Adrenal gland (tissue), 12 donors: ENCODE measurements around the gene LYRM1. TPM values are rescaled to one million over a fixed set of nuclear protein-coding genes. Genes with fewer than 3 reads are reported as not detected.

Source experiments
- DNase-seq, 7 donors: peaks; one replicate each; pipeline ENCODE4 v3.0.0-alpha.2; 2019 to 2020
- H3K27ac ChIP-seq, 5 donors: fragments of 200-600 bp; sonication (generic) in 4 of 5; 1 replicate in 3 of 5; 2 replicates in 2 of 5; pipeline versions ENCODE4 v1.5.1 to v1.8.0; 2016 to 2020; ENCODE audit warnings: mild to moderate bottlenecking in 1 of 5
- H3K27me3 ChIP-seq: fragments of 200-600 bp; 2 replicates; pipeline ENCODE4 v1.8.0; 2021
- H3K36me3 ChIP-seq, 2 donors: fragments of 200-600 bp; replicated peaks in 1 of 2; 1 replicate in 1 of 2; 2 replicates in 1 of 2; pipeline versions ENCODE4 v1.5.1 to v1.8.0; 2018 to 2022
- H3K4me1 ChIP-seq, 2 donors: fragments of 200-600 bp; replicated peaks in 1 of 2; 1 replicate in 1 of 2; 2 replicates in 1 of 2; pipeline versions ENCODE4 v1.5.1 to v1.8.0; 2018 to 2021
- H3K4me3 ChIP-seq, 4 donors: fragments of 200-600 bp; sonication (generic) in 3 of 4; one replicate each; pipeline ENCODE4 v1.5.1; 2016 to 2018
- H3K9me3 ChIP-seq, 3 donors: fragments of 200-600 bp; sonication (generic) in 1 of 3; replicated peaks in 1 of 3; 1 replicate in 2 of 3; 2 replicates in 1 of 3; pipeline versions ENCODE4 v1.5.1 to v1.8.0; 2016 to 2021
- CTCF ChIP-seq, 6 experiments: fragments of 450-650 bp in 4 of 6; fragments of 200-600 bp in 2 of 6; sonication (generic) in 1 of 6; IDR thresholded peaks; 1 replicate in 5 of 6; 2 replicates in 1 of 6; pipeline versions ENCODE4 v1.5.1 to v1.8.0; 2016 to 2021; ENCODE audit warnings: antibody characterized with exemption in 6 of 6, mild to moderate bottlenecking in 2 of 6, moderate library complexity in 1 of 6
- POLR2A ChIP-seq, 2 donors: fragments of 450-650 bp; IDR thresholded peaks; one replicate each; pipeline ENCODE4 v1.6.1; 2017; ENCODE audit warnings: antibody characterized with exemption in 2 of 2, mild to moderate bottlenecking in 2 of 2, moderate library complexity in 1 of 2
- WGBS, 4 donors: extraction: QIAGEN DNeasy Blood & Tissue Kit in 2 of 4; methylation state at CpG; one replicate each; pipeline versions ENCODE4 v1.1.5 to v1.1.7; 2013 to 2017; 5-methylcytosine and 5-hydroxymethylcytosine counted together
- intact Hi-C, 2 donors: fragments of 100-400 bp; cut with DNase I; formaldehyde crosslinking; loops; one replicate each; pipeline versions ENCODE4 v1.14.1 to v1.15.0; 2022 to 2023
- polyA plus RNA-seq, 3 donors: library from polyadenylated mRNA; stranded (reverse); fragments of 200-250 nt in 2 of 3; fragments of 350-450 nt in 1 of 3; fragmentation: Illumina TruSeq in 1 of 3; extraction: RNeasy Lipid Tissue Mini Kit (QIAGEN cat#74804) in 1 of 3; gene quantifications; one replicate each; pipeline ENCODE4 v1.2.3, GENCODE V29; 2013 to 2014
- total RNA-seq, 9 donors: library from RNA; depleted of rRNA in 4 of 9; stranded (reverse); fragments of >200 nt in 4 of 9; fragments of 120-200 nt in 1 of 9; fragmentation: NEBNext Ultra II Directional in 1 of 9; extraction: Animal tissue kit (Norgen Biotek cat#: 25700) in 1 of 9; gene quantifications; one replicate each; pipeline versions ENCODE4 v1.1.0 to v1.2.4, GENCODE V29; 2013 to 2023
- donor health status: healthy with polysubstance abuse.
- donor health status: Bipolar disorder and iron deficiency.
- donor health status: DM: yes; HTN: yes; CAD: no.
- donor health status: DM: no; HTN: no; CAD: no.
- donor health status: DM: no; HTN: no; CAD: no.
- donor health status: DM: yes; HTN: yes; CAD: no.

LYRM1 gene
- total and polyA plus RNA-seq, 12 donors = 18.0 to 74.0 (median 38.0) TPM

DNA sequence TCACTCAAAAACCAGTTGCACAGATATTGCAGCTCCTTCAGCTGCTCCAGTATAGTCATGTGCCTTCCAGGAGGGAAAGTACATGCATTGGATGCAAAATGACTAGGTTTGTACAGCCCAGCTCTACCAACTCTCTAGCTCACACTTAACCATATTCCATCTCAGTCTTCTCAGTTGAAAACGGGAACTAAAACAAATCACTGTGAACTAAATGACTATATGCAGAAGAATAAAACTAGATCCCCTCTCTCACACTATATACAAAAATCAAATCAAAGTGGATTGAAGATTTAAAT, 25.3 kb upstream of the LYRM1 start:
- TF ChIP-seq CTCF (IDR thresholded peaks at IDR 0.05) (no peak), POLR2A (IDR thresholded peaks at IDR 0.05) (no peak)
- intact Hi-C loops = no loop called here
- 76 to 89% (median 87%) methylated on average over 1 of the region's 1 CpG for WGBS, 4 donors

DNA sequence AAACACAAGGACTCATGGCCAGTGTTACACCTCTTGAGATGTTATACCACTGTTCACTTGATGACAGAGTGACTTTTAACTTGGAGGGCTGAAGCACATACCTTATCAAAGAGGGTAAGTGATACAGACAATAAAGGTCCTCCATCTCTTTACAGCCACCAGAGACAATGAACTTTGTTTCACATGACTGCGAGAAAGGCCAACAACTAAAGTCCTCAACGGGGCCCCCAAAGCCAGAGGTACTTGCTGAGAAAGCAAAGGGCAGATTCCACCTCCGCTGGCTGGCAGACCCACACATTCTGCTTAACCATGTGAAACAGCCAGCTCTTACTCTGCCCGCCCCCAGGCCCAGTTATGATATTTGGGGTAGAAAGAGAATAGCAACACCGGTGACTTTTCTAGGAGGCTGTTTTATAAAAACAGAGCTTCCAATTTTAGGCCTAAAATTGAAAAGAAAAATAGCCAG, 21.9 kb upstream of the LYRM1 start:
- no peak for TF ChIP-seq CTCF (IDR thresholded peaks at IDR 0.05)
- TF ChIP-seq POLR2A (IDR thresholded peaks at IDR 0.05) = no peak
- Histone ChIP-seq H3K27ac (peak overlapping the region in 4 of 5 donors; percentile 56 to 71 (median 64)), H3K9me3 (no peaks in the 10 kb centered on the region), H3K4me3 (peak overlapping the region in 1 of 4 donors; percentile 16), H3K36me3 (no peaks in the 10 kb centered on the region), H3K27me3 (no peaks in the 10 kb centered on the region), H3K4me1 (peaks cover 20 to 48% of the 10 kb centered on the region in 2 donors)
- no peak for DNase-seq
- intact Hi-C loops = no loop called here
- 79 to 87% (median 82%) methylated on average over 5 of the region's 5 CpGs for WGBS, 4 donors

More for the DNA sequence above, 25.3 kb upstream of the LYRM1 start:
- Histone ChIP-seq H3K9me3 (no peaks in the 10 kb centered on the region), H3K27ac (no peak overlapping the region), H3K4me1 (peaks cover 30 to 53% of the 10 kb centered on the region in 2 donors), H3K36me3 (no peaks in the 10 kb centered on the region), H3K4me3 (no peak overlapping the region), H3K27me3 (no peaks in the 10 kb centered on the region)
- no peak for DNase-seq

- no peaks in the 10 kb centered on the region for H3K36me3 ChIP-seq
- intact Hi-C loops = no loop called here
- whole genome bisulfite sequencing, 4 donors = 30 to 33% (median 32%) methylated on average over 7 of the region's 7 CpGs
Measured at GRCh38 chr16:20879175-20880040, 21.2 kb upstream of the LYRM1 start.

More at GRCh38 chr16:20879175-20880040, 21.2 kb upstream of the LYRM1 start:
- Histone ChIP-seq H3K4me3 (peak overlapping the region in 1 of 4 donors; percentile 16), H3K4me1 (peaks cover 20 to 55% of the 10 kb centered on the region in 2 donors), H3K27me3 (no peaks in the 10 kb centered on the region), H3K27ac (peak overlapping the region in 4 of 5 donors; percentile 56 to 71 (median 64)), H3K9me3 (no peaks in the 10 kb centered on the region)
- DNase-seq = no peak
- no peak for TF ChIP-seq POLR2A (IDR thresholded peaks at IDR 0.05)
- TF ChIP-seq CTCF (IDR thresholded peaks at IDR 0.05) = peak in 1 of 6 experiments; percentile 21
